ENCODE results near the gene LYVE1.
"Not testable (repeated sequence)": the region's sequence is repeated elsewhere in the genome, so short reads cannot be mapped to it uniquely, and the experiment has no call there.

LYVE1 gene

DNA sequence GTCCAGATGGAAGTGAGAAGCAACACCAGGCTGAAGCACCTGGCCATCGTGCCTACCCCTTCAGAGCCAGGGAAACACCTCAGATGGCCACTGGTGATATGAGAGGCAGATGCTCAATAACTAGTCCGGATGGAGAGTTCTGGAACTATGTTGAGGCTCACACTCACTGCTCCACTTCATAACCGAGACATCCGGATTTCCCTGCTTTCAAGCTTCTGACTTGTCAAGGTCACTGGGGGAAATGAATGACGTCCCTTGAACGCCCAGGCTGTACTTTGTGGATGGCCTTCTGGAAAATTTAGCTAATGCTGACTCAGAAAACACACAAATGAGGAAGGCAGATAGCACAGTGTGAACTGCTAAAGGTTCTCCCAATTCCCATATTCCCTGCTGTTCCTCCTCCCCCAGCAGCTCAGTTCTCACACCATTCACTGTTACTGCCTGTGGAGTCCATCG lies at the start of gene LYVE1:
Gene LYVE1 (minus strand): TSS at position 180 of the 456 bp plus-strand sequence. CDS start 133 bp downstream, at position 47.
- no peak for DNase-seq (ENCODE audit: low read depth)

- DNase-seq (ENCODE audit: low read depth), result no peak
Observed at GRCh38 chr11:10617551-10617950, 49.1 kb upstream of the LYVE1 start.

DNA sequence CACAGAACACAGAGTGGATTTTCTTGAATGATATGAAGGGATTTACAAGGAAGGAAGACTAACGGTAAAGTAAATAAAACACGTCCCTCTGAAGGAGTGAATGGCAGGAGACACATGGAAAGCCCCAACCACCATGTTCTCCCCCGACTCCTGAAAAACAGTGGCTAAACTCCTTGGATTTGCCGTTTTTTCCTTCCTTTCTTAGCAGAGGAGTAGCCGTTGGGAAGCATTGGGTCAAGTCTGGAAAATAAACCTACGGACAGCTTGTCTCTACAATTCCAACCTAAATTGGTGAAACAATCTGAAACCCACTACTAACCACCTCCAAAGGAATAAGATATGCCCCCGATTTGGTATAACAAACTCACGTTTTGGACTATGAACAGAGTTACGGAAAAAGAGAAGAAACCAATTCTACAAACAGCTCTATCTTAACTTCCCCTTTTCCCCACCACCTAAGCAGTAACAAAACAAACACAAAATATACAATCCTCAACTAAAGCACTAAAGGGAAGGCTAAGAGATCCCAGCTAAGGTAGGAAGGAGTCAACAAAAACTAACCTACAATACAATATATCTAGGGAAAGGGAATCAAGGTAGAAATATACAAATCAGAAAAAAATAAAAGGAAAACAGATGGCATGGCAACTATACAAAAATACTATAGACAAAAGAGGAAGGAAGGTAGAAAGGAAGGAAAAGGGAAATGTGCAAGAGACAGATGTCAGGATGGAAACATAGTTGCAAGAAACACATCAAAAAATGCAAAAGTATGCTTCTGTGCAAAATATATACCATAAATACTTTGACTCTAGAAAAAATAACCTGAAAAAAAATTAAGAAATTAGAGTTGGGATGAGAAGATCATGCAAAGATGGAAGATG lies 43.8 kb upstream of the LYVE1 start:
- no peak for DNase-seq (ENCODE audit: low read depth)

- DNase-seq (ENCODE audit: low read depth), result no peak
Observed at GRCh38 chr11:10609636-10610035, 41.2 kb upstream of the LYVE1 start.

GRCh38 chr11:10608584-10608983 lies 40.1 kb upstream of the LYVE1 start:
- no peak for DNase-seq (ENCODE audit: low read depth)

DNA sequence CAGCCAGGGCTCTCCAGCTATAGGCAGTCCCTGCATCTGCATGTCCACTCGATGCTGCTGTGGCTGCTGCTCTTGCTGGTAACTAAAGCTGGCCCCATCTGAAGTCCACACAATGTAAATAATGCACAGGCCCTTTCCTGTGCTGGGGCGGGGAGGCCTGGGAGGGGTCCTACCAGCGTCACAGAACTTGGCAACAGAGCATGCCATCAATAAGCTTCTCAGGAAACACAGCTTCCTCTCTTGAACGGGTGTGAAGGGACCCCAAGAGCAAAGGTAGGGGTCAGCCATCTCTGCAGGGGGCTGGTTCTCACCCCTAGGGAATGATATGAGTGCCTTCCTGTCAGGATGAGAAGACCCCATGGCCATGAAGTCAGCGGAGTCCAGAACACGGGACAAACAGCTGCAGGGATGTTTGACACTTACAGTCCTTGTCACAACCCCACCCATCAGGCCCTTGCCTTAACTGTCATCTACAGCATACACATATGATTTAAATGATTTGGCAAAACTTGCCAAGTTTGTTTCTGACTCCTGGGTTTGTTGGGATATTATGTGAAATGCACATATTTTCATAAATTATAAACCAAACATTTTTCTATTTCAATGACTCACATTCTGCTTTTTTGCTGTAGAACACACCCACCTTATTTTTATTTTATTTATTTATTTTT lies 39.1 kb upstream of the LYVE1 start:
- no peak for DNase-seq (ENCODE audit: low read depth)

GRCh38 chr11:10606536-10607208 lies 38.2 kb upstream of the LYVE1 start:
- DNase-seq (ENCODE audit: low read depth), result no peak

GRCh38 chr11:10605941-10606381 lies 37.5 kb upstream of the LYVE1 start:
- peak; percentile 43 for DNase-seq (ENCODE audit: low read depth)

GRCh38 chr11:10604798-10605197 lies 36.3 kb upstream of the LYVE1 start:
- no peak for DNase-seq (ENCODE audit: low read depth)

DNA sequence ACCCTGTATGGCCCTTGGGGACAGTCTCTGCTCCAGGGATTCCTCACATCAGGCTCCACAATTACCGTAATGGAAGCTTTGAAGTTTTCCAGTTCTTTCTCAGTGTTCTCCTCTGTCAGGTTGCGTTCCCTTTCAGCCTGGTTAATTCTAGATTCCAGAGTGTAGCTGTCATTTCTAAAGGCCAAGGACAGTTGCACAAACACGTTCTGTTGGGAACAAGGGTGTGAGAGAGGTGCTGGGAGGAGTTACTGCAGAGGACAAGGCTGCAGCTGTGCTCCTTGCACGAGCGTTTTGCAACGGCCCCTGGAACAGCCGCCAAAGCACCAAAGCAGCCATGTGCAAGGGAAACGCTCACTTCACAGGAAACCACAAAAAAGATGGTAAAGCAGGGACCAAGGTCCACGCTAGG lies 35.9 kb upstream of the LYVE1 start:
- no peak for DNase-seq (ENCODE audit: low read depth)

- no peak for DNase-seq (ENCODE audit: low read depth)
Observed at GRCh38 chr11:10603721-10604297, 35.3 kb upstream of the LYVE1 start.

DNA sequence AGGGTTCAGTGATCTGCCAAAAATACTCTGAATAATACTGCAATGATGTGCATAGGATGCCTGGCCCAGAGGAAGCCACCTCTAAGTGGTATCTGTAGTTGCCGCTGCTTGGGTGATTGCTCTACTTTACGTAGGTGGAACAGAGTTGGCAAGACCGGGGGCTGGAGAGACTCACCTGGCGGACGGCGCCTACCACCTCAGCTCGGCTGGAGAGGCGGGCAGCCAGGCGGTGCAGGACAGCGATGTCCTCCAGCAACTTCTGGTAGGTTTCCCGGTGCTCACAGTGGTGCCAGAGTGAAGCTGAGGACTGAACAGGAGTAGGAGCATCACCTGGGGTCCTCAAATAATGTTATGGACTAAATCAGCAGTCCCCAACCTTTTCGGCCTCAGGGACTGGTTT lies 34.5 kb upstream of the LYVE1 start:
- DNase-seq (ENCODE audit: low read depth), result no peak

- DNase-seq (ENCODE audit: low read depth), result no peak
Observed at GRCh38 chr11:10602366-10602765, 33.9 kb upstream of the LYVE1 start.

DNA sequence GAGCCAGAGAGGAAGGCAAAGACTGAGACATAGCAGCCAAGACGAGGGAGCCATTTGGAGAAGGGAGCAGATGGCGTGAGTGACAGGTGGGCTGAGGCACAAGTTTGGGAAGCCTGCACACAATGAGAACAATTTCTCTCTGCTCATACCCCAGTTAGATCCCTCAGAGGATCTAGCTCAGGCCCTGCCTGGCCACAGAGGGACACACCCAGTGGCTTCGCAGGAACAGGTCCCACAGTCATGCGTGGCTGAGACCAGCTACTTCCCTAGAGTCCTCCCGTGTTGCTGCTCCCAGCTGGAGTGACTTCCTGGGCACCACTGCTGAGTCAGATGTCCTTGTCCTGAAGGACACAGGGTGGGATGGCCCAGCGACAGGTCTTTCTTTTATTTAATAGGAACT lies 33.4 kb upstream of the LYVE1 start:
- DNase-seq (ENCODE audit: low read depth), result no peak

- DNase-seq (ENCODE audit: low read depth), result no peak
Observed at GRCh38 chr11:10600570-10601248, 32.2 kb upstream of the LYVE1 start.

- DNase-seq (ENCODE audit: low read depth), result no peak
Observed at GRCh38 chr11:10599388-10600175, 31.1 kb upstream of the LYVE1 start.

DNA sequence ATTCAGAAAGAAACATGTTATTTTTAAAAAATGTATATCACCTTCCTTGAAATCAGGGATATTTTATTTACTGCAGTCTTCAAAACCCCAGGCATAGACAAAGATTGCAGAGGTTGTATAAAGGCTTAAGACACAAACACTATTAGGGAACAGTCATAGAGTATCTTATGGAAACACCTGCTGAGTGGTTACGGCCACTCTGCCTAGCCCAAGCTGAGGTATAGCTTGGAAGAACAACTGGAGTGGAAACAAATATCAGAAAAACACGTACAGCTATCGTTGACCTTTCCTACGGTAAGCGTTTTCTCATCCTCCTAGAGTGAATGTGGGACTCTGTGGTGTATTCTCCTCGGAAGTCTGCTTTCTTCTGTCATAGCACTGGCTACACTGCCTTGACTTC lies 30.4 kb upstream of the LYVE1 start:
- no peak for DNase-seq (ENCODE audit: low read depth)

GRCh38 chr11:10597877-10598351 lies 29.4 kb upstream of the LYVE1 start:
- no peak for DNase-seq (ENCODE audit: low read depth)

DNA sequence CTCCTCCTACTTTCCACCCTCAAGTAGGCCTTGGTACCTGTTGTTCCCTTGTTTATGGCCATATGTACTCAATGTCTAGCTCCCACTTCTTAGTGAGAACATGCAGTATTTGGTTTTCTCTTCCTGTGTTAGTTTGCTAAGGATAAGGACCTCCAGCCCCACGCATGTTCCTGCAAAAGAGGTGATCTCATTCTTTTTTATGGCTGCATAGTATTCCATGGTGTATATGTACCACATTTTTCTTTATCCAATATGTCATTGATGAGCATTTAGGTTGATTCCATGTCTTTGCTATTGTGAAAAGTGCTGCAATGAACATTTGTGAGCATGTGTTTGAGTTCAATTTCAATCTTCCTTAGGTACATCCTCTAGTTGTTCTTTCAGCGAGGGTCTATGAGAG lies 27.4 kb upstream of the LYVE1 start:
- not testable (repeated sequence) for DNase-seq (ENCODE audit: low read depth)

DNA sequence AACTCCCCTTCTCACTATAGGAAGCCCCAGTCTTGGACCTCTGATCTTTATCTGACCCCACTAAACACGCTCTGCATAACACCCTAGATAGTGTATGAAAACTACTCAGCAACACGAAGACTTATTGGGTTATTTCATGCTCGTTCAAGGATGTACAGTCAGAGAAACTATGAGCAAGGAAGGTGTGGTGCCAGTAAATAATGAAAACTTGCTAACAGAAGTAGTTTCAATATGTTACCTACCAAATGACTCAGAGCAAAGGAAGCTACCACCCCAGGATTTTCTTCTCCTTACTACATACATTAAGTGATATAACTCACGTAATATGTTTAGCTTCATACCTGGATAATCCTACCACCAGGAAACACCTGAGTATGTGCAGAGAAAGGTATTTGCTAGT lies 25.9 kb upstream of the LYVE1 start:
- no peak for DNase-seq (ENCODE audit: low read depth)

- peak; percentile 83 for DNase-seq (ENCODE audit: low read depth)
Observed at GRCh38 chr11:10592331-10592730, 23.9 kb upstream of the LYVE1 start.
